SK-N-SH (cell line): Measurements from ENCODE around the gene WDR7. TPM values are rescaled to one million over a fixed set of nuclear protein-coding genes. Genes with fewer than 3 reads are reported as not detected.

ENCODE experiments used
- CTCF ChIA-PET: fragments of 300-600, 350-600 bp; formaldehyde crosslinking; extraction: SDS; loops from one replicate; lab custom pipeline; 2021; lab: Yijun Ruan, JAX
- POLR2A ChIA-PET: fragments of 350-600 bp; sonication (Branson Sonifier 250); formaldehyde crosslinking; extraction: SDS; loops from one replicate; lab custom pipeline; 2020; ENCODE audit warnings: antibody characterized with exemption, inconsistent platforms; lab: Yijun Ruan, JAX
- DNase-seq: peaks from one replicate; pipeline ENCODE4 v3.0.0; 2012
- H2AFZ ChIP-seq: fragments of 200-600 bp; sonication (generic); 2 replicates; pipeline ENCODE4 v1.8.1; 2016; ENCODE audit warnings: antibody characterized with exemption, mild to moderate bottlenecking, low read depth
- H3F3A ChIP-seq: fragments of 200-600 bp; sonication (generic); replicated peaks from 2 replicates; pipeline ENCODE3; 2016; ENCODE audit warnings: antibody characterized with exemption, mild to moderate bottlenecking; ENCODE audit not compliant: insufficient read depth
- H3K27ac ChIP-seq, 2 experiments: fragments of 200-500 bp in 1 of 2; fragments of 200-600 bp in 1 of 2; sonication (Bioruptor generic) in 1 of 2; sonication (generic), shearing (Covaris generic) in 1 of 2; 2 replicates each; pipeline versions ENCODE4 v1.5.1 to v1.6.1; 2014 to 2016; ENCODE audit warnings: low read depth in 2 of 2, inconsistent platforms in 1 of 2, low read length in 1 of 2, mild to moderate bottlenecking in 1 of 2, mixed read lengths in 1 of 2
- H3K27me3 ChIP-seq: fragments of 200-600 bp; sonication (generic), shearing (Covaris generic); 2 replicates; pipeline ENCODE4 v1.6.1; 2016; ENCODE audit warnings: mixed run types; ENCODE audit not compliant: insufficient read depth
- H3K36me3 ChIP-seq, 2 experiments: fragments of 200-500 bp in 1 of 2; fragments of 200-600 bp in 1 of 2; sonication (Bioruptor generic) in 1 of 2; sonication (generic) in 1 of 2; replicated peaks in 1 of 2; 2 replicates each; pipeline versions ENCODE3 to v1.5.1; 2014 to 2016; ENCODE audit warnings: low read length in 1 of 2, mild to moderate bottlenecking in 1 of 2; ENCODE audit not compliant: insufficient read depth in 2 of 2, control insufficient read depth in 1 of 2
- H3K4me1 ChIP-seq, 2 experiments: fragments of 200-500 bp in 1 of 2; fragments of 200-600 bp in 1 of 2; sonication (Bioruptor generic) in 1 of 2; sonication (generic), shearing (Covaris generic) in 1 of 2; 2 replicates each; pipeline versions ENCODE4 v1.5.1 to v1.6.1; 2014 to 2016; ENCODE audit warnings: low read depth in 1 of 2, low read length in 1 of 2, mixed run types in 1 of 2; ENCODE audit not compliant: insufficient read depth in 2 of 2, control insufficient read depth in 1 of 2
- H3K4me2 ChIP-seq: fragments of 200-600 bp; sonication (generic), shearing (Covaris generic); 2 replicates; pipeline ENCODE4 v1.6.1; 2017; ENCODE audit warnings: mixed run types
- H3K4me3 ChIP-seq, 2 experiments: fragments of 200-500 bp in 1 of 2; fragments of 200-600 bp in 1 of 2; sonication (Bioruptor generic) in 1 of 2; sonication (generic), shearing (Covaris generic) in 1 of 2; 2 replicates each; pipeline versions ENCODE4 v1.5.1 to v1.8.1; 2014 to 2016; ENCODE audit warnings: low read depth in 2 of 2, inconsistent platforms in 1 of 2, low read length in 1 of 2, mild to moderate bottlenecking in 1 of 2, mixed read lengths in 1 of 2, moderate library complexity in 1 of 2
- H3K79me2 ChIP-seq: fragments of 200-600 bp; sonication (generic); 2 replicates; pipeline ENCODE4 v1.8.1; 2017; ENCODE audit warnings: mild to moderate bottlenecking; ENCODE audit not compliant: insufficient read depth
- H3K9ac ChIP-seq: fragments of 200-600 bp; sonication (generic); 2 replicates; pipeline ENCODE4 v1.6.1; 2017; ENCODE audit warnings: mixed run types
- H3K9me2 ChIP-seq: fragments of 200-600 bp; sonication (generic); 2 replicates; pipeline ENCODE4 v1.6.1; 2017; ENCODE audit warnings: mixed run types
- H3K9me3 ChIP-seq: fragments of 200-600 bp; sonication (generic); 2 replicates; pipeline ENCODE4 v1.6.1; 2017; ENCODE audit warnings: mixed run types, mild to moderate bottlenecking, moderate library complexity
- H4K20me1 ChIP-seq: fragments of 200-600 bp; sonication (generic); 2 replicates; pipeline ENCODE4 v1.6.1; 2017; ENCODE audit warnings: mild to moderate bottlenecking, mixed run types; ENCODE audit not compliant: insufficient read depth
- CHD2 ChIP-seq: fragments of 150-350 bp; IDR thresholded peaks from 2 replicates; pipeline ENCODE4 v1.6.1; 2018; ENCODE audit warnings: low read length; ENCODE audit not compliant: partially characterized antibody
- ELF1 ChIP-seq: IDR thresholded peaks from 2 replicates; pipeline ENCODE4 v1.4.0; 2012
- EZH2phosphoT487 ChIP-seq: fragments of 200-600 bp; sonication (generic); IDR thresholded peaks from 2 replicates; pipeline ENCODE4 v1.6.1; 2017; ENCODE audit warnings: low read depth, mixed run types, mild to moderate bottlenecking, antibody characterized with exemption, moderate library complexity, borderline replicate concordance
- FOXJ3 ChIP-seq: sonication (generic); formaldehyde crosslinking; IDR thresholded peaks from 2 replicates; pipeline ENCODE4 v1.5.1; 2020; ENCODE audit warnings: mild to moderate bottlenecking, missing genetic modification reagents
- FOXM1 ChIP-seq: IDR thresholded peaks from 2 replicates; pipeline ENCODE4 v1.4.0; 2012; ENCODE audit warnings: low read depth, mild to moderate bottlenecking
- MEF2A ChIP-seq: IDR thresholded peaks from 2 replicates; pipeline ENCODE4 v1.4.0; 2012; ENCODE audit warnings: low read depth, borderline replicate concordance
- NFIC ChIP-seq: IDR thresholded peaks from 2 replicates; pipeline ENCODE4 v1.4.0; 2012; ENCODE audit warnings: borderline replicate concordance
- NRF1 ChIP-seq: IDR thresholded peaks from 2 replicates; pipeline ENCODE4 v1.6.1; 2012; ENCODE audit warnings: low read depth, mild to moderate bottlenecking, low read length
- POLR2AphosphoS5 ChIP-seq: IDR thresholded peaks from 2 replicates; pipeline ENCODE4 v1.6.1; 2012; ENCODE audit warnings: low read depth, low read length
- RCOR1 ChIP-seq: fragments of 150-350 bp; IDR thresholded peaks from 2 replicates; pipeline ENCODE4 v1.6.1; 2017; ENCODE audit warnings: antibody characterized with exemption, low read length
- SMC3 ChIP-seq: IDR thresholded peaks from 2 replicates; pipeline ENCODE4 v1.6.1; 2012; ENCODE audit warnings: low read depth, low read length, improper control_type of control experiment
- YY1 ChIP-seq: IDR thresholded peaks from 2 replicates; pipeline ENCODE4 v1.4.0; 2012; ENCODE audit warnings: low read depth, mild to moderate bottlenecking
- WGBS: methylation state at CpG from one replicate; pipeline ENCODE4 v1.1.6; 2017; ENCODE audit warnings: low lambda C conversion rate; 5-methylcytosine and 5-hydroxymethylcytosine counted together
- polyA plus RNA-seq, 3 experiments: library from polyadenylated mRNA; depleted of rRNA; stranded (reverse); fragments of >200 nt; gene quantifications; 2 replicates each; pipeline ENCODE4 v1.2.3, GENCODE V29; 2012
- TF ChIP-seq, protein P1 (sequence below): fragments of 150-350 bp; IDR thresholded peaks from 2 replicates; pipeline ENCODE4 v1.6.1; 2017; ENCODE audit warnings: antibody characterized with exemption, low read length, low read depth, borderline replicate concordance
- TF ChIP-seq, protein P2 (sequence below): IDR thresholded peaks from 2 replicates; pipeline ENCODE4; 2012
- TF ChIP-seq, protein P3 (sequence below): IDR thresholded peaks from 2 replicates; pipeline ENCODE4 v1.6.1; 2012; ENCODE audit warnings: mild to moderate bottlenecking, low read depth, low read length, moderate library complexity
- TF ChIP-seq, protein P4 (sequence below): IDR thresholded peaks from 2 replicates; pipeline ENCODE4 v1.4.0; 2012; ENCODE audit warnings: low read depth, borderline replicate concordance
- TF ChIP-seq, protein P5 (sequence below): IDR thresholded peaks from 2 replicates; pipeline ENCODE4 v1.4.0; 2012; ENCODE audit warnings: low read depth, borderline replicate concordance

Gene WDR7
- polyA plus RNA-seq, 1 of the 3 experiments (the other 2 are of a cell fraction) = 4.1 TPM

DNA sequence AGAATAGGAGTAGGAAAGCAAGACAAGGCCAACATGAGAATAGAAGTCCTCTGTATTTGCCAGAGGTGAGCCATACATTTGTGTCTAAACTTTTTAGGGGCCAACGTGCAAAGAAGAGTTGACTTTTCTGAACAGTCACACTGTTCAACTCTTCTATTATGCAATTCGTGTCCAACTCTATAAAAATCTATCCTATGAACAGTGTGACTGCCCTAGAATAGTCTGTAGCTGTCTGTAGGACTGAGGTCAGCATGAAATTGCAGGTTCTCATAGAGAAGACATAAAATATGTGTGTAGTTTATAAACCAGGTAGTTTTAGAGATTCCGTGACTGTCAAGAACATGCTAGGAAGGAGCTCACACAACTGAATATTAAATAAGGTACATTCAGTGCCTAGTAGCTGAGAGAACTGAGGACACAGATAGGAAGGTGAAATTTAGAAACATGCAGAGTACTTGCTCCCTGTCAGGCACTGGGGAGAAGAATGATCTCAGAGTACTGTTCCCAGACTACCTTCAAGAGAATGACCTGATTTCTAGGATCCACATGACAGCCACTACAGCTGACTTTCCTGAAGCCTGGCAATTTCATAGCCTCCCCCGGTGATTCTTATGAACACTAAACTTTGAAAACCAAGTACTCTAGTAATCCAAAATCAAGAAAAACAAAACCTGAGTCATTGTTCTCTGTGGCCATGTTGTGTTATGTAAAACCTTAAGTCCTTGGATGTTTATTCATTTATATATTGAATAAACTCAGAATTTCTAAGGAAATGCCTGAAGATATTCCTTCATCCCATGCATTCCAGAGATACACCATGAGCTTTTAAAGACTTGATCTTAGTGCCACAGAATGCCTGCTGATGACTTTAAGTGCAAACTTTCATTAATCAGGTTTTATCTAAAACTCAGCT, 294.3 kb downstream of the WDR7 start:
- no peak for TF ChIP-seq CHD2
- TF ChIP-seq, protein P1, sequence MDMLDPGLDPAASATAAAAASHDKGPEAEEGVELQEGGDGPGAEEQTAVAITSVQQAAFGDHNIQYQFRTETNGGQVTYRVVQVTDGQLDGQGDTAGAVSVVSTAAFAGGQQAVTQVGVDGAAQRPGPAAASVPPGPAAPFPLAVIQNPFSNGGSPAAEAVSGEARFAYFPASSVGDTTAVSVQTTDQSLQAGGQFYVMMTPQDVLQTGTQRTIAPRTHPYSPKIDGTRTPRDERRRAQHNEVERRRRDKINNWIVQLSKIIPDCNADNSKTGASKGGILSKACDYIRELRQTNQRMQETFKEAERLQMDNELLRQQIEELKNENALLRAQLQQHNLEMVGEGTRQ = no peak
- no peak for TF ChIP-seq RCOR1
- TF ChIP-seq ELF1 = no peak
- TF ChIP-seq NFIC = no peak
- TF ChIP-seq YY1 = no peak
- TF ChIP-seq, protein P2, sequence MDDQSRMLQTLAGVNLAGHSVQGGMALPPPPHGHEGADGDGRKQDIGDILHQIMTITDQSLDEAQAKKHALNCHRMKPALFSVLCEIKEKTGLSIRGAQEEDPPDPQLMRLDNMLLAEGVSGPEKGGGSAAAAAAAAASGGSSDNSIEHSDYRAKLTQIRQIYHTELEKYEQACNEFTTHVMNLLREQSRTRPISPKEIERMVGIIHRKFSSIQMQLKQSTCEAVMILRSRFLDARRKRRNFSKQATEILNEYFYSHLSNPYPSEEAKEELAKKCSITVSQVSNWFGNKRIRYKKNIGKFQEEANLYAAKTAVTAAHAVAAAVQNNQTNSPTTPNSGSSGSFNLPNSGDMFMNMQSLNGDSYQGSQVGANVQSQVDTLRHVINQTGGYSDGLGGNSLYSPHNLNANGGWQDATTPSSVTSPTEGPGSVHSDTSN = no peak
- TF ChIP-seq, protein P3, sequence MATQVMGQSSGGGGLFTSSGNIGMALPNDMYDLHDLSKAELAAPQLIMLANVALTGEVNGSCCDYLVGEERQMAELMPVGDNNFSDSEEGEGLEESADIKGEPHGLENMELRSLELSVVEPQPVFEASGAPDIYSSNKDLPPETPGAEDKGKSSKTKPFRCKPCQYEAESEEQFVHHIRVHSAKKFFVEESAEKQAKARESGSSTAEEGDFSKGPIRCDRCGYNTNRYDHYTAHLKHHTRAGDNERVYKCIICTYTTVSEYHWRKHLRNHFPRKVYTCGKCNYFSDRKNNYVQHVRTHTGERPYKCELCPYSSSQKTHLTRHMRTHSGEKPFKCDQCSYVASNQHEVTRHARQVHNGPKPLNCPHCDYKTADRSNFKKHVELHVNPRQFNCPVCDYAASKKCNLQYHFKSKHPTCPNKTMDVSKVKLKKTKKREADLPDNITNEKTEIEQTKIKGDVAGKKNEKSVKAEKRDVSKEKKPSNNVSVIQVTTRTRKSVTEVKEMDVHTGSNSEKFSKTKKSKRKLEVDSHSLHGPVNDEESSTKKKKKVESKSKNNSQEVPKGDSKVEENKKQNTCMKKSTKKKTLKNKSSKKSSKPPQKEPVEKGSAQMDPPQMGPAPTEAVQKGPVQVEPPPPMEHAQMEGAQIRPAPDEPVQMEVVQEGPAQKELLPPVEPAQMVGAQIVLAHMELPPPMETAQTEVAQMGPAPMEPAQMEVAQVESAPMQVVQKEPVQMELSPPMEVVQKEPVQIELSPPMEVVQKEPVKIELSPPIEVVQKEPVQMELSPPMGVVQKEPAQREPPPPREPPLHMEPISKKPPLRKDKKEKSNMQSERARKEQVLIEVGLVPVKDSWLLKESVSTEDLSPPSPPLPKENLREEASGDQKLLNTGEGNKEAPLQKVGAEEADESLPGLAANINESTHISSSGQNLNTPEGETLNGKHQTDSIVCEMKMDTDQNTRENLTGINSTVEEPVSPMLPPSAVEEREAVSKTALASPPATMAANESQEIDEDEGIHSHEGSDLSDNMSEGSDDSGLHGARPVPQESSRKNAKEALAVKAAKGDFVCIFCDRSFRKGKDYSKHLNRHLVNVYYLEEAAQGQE = no peak
- no peak for TF ChIP-seq POLR2AphosphoS5
- TF ChIP-seq, protein P4, sequence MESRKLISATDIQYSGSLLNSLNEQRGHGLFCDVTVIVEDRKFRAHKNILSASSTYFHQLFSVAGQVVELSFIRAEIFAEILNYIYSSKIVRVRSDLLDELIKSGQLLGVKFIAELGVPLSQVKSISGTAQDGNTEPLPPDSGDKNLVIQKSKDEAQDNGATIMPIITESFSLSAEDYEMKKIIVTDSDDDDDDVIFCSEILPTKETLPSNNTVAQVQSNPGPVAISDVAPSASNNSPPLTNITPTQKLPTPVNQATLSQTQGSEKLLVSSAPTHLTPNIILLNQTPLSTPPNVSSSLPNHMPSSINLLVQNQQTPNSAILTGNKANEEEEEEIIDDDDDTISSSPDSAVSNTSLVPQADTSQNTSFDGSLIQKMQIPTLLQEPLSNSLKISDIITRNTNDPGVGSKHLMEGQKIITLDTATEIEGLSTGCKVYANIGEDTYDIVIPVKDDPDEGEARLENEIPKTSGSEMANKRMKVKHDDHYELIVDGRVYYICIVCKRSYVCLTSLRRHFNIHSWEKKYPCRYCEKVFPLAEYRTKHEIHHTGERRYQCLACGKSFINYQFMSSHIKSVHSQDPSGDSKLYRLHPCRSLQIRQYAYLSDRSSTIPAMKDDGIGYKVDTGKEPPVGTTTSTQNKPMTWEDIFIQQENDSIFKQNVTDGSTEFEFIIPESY = no peak
- TF ChIP-seq EZH2phosphoT487 = no peak
- TF ChIP-seq FOXM1 = no peak
- TF ChIP-seq, protein P5, sequence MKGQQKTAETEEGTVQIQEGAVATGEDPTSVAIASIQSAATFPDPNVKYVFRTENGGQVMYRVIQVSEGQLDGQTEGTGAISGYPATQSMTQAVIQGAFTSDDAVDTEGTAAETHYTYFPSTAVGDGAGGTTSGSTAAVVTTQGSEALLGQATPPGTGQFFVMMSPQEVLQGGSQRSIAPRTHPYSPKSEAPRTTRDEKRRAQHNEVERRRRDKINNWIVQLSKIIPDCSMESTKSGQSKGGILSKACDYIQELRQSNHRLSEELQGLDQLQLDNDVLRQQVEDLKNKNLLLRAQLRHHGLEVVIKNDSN = no peak
- TF ChIP-seq SMC3 = no peak
- no peak for TF ChIP-seq NRF1
- no peak for TF ChIP-seq MEF2A
- TF ChIP-seq FOXJ3 (CRISPR knock-in tag) = no peak
- Histone ChIP-seq H3K9me3 (no peaks in the 10 kb centered on the region), H3K4me3 (no peak overlapping the region), H3K79me2 (no peaks in the 10 kb centered on the region), H3K9ac (no peak overlapping the region), H3K36me3 (no peaks in the 10 kb centered on the region), H3K4me1 (no peaks in the 10 kb centered on the region; a peak in 1 of 4 replicates), H4K20me1 (no peaks in the 10 kb centered on the region), H3K4me2 (no peak overlapping the region), H3K27me3 (no peaks in the 10 kb centered on the region), H3K27ac (no peak overlapping the region), H3F3A (no peaks in the 10 kb centered on the region), H2AFZ (no peak overlapping the region), H3K9me2 (no peaks in the 10 kb centered on the region)
- ChIA-PET POLR2A (no interaction called here), CTCF (interaction anchor here (0.6 to 1.2 kb wide), 2 partner anchors 10 to 72 kb away, joined by 3 read pairs; no protein-coding TSS in a partner anchor)
- DNase-seq = no peak
- 93% methylated on average over 4 of the region's 4 CpGs for WGBS
